ENCODE data around the gene ERAP2.

ERAP2 gene

GRCh38 chr5:96942078-96942477 is 65.8 kb downstream of the ERAP2 start:
- Histone ChIP-seq H3K4me3 (ENCODE audit: low read length) (no peak overlapping the region), H3K4me1 (ENCODE audit: control insufficient read depth, insufficient read depth, low read length) (peaks cover 5% of the 10 kb centered on the region), H3K9ac (ENCODE audit: low read length) (no peak overlapping the region), H3K36me3 (ENCODE audit: control insufficient read depth, insufficient read depth, low read length) (no peaks in the 10 kb centered on the region), H3K9me3 (ENCODE audit: control insufficient read depth, low read length) (no peaks in the 10 kb centered on the region), H3K27me3 (ENCODE audit: control insufficient read depth, insufficient read depth, low read length) (no peaks in the 10 kb centered on the region)

- H3K4me3 ChIP-seq (ENCODE audit: low read length), result no peak overlapping the region
- H3K4me1 ChIP-seq (ENCODE audit: control insufficient read depth, insufficient read depth, low read length), result peaks cover 5% of the 10 kb centered on the region
- H3K9me3 ChIP-seq (ENCODE audit: control insufficient read depth, low read length), result no peaks in the 10 kb centered on the region
- H3K36me3 ChIP-seq (ENCODE audit: control insufficient read depth, insufficient read depth, low read length), result no peaks in the 10 kb centered on the region
- no peaks in the 10 kb centered on the region for H3K27me3 ChIP-seq (ENCODE audit: control insufficient read depth, insufficient read depth, low read length)
- no peak overlapping the region for H3K9ac ChIP-seq (ENCODE audit: low read length)
Measured at GRCh38 chr5:96942911-96943310, 66.6 kb downstream of the ERAP2 start.

GRCh38 chr5:96943799-96944198 is 67.5 kb downstream of the ERAP2 start:
- H3K4me3 ChIP-seq (ENCODE audit: low read length), result no peak overlapping the region
- no peaks in the 10 kb centered on the region for H3K4me1 ChIP-seq (ENCODE audit: control insufficient read depth, insufficient read depth, low read length)
- H3K9me3 ChIP-seq (ENCODE audit: control insufficient read depth, low read length), result no peaks in the 10 kb centered on the region
- no peaks in the 10 kb centered on the region for H3K36me3 ChIP-seq (ENCODE audit: control insufficient read depth, insufficient read depth, low read length)
- no peak overlapping the region for H3K9ac ChIP-seq (ENCODE audit: low read length)
- no peaks in the 10 kb centered on the region for H3K27me3 ChIP-seq (ENCODE audit: control insufficient read depth, insufficient read depth, low read length)

GRCh38 chr5:96945144-96945897 is 69.0 kb downstream of the ERAP2 start:
- H3K36me3 ChIP-seq (ENCODE audit: control insufficient read depth, insufficient read depth, low read length), result no peaks in the 10 kb centered on the region
- H3K4me1 ChIP-seq (ENCODE audit: control insufficient read depth, insufficient read depth, low read length), result no peaks in the 10 kb centered on the region
- H3K27me3 ChIP-seq (ENCODE audit: control insufficient read depth, insufficient read depth, low read length), result no peaks in the 10 kb centered on the region
- H3K4me3 ChIP-seq (ENCODE audit: low read length), result no peak overlapping the region
- no peak overlapping the region for H3K9ac ChIP-seq (ENCODE audit: low read length)
- no peaks in the 10 kb centered on the region for H3K9me3 ChIP-seq (ENCODE audit: control insufficient read depth, low read length)

DNA sequence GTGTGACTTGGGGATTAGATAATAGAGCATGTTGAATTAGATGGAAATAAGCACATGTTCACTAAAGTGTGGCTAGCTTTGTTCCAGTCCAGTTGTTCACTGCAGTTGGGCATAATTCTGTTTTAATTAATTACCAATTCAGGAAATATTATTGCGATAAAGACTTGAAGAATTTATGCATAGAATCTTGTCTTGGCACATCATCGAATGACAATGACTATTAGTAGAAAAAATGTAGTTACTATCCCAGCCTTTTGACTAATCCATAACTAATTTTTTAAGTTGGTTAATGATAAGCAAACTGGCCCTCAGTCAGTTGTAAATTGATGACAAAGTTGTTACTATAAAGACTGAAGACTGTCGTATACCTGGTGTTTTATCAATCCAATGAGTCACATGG is 70.1 kb downstream of the ERAP2 start:
- H3K36me3 ChIP-seq (ENCODE audit: control insufficient read depth, insufficient read depth, low read length), result no peaks in the 10 kb centered on the region
- H3K9me3 ChIP-seq (ENCODE audit: control insufficient read depth, low read length), result no peaks in the 10 kb centered on the region
- H3K9ac ChIP-seq (ENCODE audit: low read length), result no peak overlapping the region
- no peaks in the 10 kb centered on the region for H3K4me1 ChIP-seq (ENCODE audit: control insufficient read depth, insufficient read depth, low read length)
- H3K27me3 ChIP-seq (ENCODE audit: control insufficient read depth, insufficient read depth, low read length), result no peaks in the 10 kb centered on the region
- no peak overlapping the region for H3K4me3 ChIP-seq (ENCODE audit: low read length)

DNA sequence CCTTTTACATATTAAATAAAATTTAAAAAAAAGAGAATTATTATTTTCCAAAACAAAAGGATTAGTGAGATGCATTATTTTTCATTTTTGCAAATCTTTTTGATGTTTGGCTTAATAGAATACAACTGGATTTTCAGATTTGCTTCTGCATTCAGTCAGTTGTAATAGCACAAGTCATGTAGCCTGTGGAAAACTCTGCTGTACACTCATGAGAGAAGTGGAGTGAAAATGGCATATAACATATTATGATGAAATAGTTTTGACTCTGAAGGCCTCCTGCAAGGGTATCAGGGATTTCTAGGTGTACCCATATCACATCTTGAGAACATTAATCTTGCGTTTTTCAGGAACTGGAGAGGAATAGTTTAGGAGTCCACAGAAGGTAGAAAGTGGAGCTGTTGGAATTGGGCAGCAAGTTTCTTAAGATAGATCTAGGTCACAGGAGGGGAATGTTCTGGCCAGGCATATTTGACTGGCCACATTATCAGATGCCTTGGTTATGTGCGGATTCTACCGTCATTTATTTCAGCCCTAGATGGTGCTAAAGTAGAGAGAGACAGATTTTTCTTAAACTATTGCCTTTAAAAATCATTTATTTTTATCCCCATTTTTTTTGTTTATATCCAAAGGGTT is 75.9 kb downstream of the ERAP2 start:
- Histone ChIP-seq H3K9me3 (ENCODE audit: control insufficient read depth, low read length) (no peaks in the 10 kb centered on the region), H3K36me3 (ENCODE audit: control insufficient read depth, insufficient read depth, low read length) (no peaks in the 10 kb centered on the region), H3K27me3 (ENCODE audit: control insufficient read depth, insufficient read depth, low read length) (no peaks in the 10 kb centered on the region), H3K4me3 (ENCODE audit: low read length) (no peak overlapping the region), H3K9ac (ENCODE audit: low read length) (no peak overlapping the region), H3K4me1 (ENCODE audit: control insufficient read depth, insufficient read depth, low read length) (peaks cover 10% of the 10 kb centered on the region)

GRCh38 chr5:96952974-96953730 is 76.9 kb downstream of the ERAP2 start:
- H3K36me3 ChIP-seq (ENCODE audit: control insufficient read depth, insufficient read depth, low read length), result no peaks in the 10 kb centered on the region
- H3K27me3 ChIP-seq (ENCODE audit: control insufficient read depth, insufficient read depth, low read length), result no peaks in the 10 kb centered on the region
- peaks cover 10% of the 10 kb centered on the region for H3K4me1 ChIP-seq (ENCODE audit: control insufficient read depth, insufficient read depth, low read length)
- no peaks in the 10 kb centered on the region for H3K9me3 ChIP-seq (ENCODE audit: control insufficient read depth, low read length)
- no peak overlapping the region for H3K9ac ChIP-seq (ENCODE audit: low read length)
- no peak overlapping the region for H3K4me3 ChIP-seq (ENCODE audit: low read length)

GRCh38 chr5:96957254-96958049 is 81.2 kb downstream of the ERAP2 start:
- no peak overlapping the region for H3K4me3 ChIP-seq (ENCODE audit: low read length)
- no peak overlapping the region for H3K9ac ChIP-seq (ENCODE audit: low read length)
- H3K9me3 ChIP-seq (ENCODE audit: control insufficient read depth, low read length), result no peaks in the 10 kb centered on the region
- no peaks in the 10 kb centered on the region for H3K36me3 ChIP-seq (ENCODE audit: control insufficient read depth, insufficient read depth, low read length)
- no peaks in the 10 kb centered on the region for H3K27me3 ChIP-seq (ENCODE audit: control insufficient read depth, insufficient read depth, low read length)
- peaks cover 10% of the 10 kb centered on the region for H3K4me1 ChIP-seq (ENCODE audit: control insufficient read depth, insufficient read depth, low read length)

- Histone ChIP-seq H3K4me3 (ENCODE audit: low read length) (no peak overlapping the region), H3K9me3 (ENCODE audit: control insufficient read depth, low read length) (no peaks in the 10 kb centered on the region), H3K4me1 (ENCODE audit: control insufficient read depth, insufficient read depth, low read length) (peaks cover 8% of the 10 kb centered on the region), H3K36me3 (ENCODE audit: control insufficient read depth, insufficient read depth, low read length) (no peaks in the 10 kb centered on the region), H3K9ac (ENCODE audit: low read length) (no peak overlapping the region), H3K27me3 (ENCODE audit: control insufficient read depth, insufficient read depth, low read length) (no peaks in the 10 kb centered on the region)
Measured at GRCh38 chr5:96958977-96959376, 82.7 kb downstream of the ERAP2 start.

- no peaks in the 10 kb centered on the region for H3K27me3 ChIP-seq (ENCODE audit: control insufficient read depth, insufficient read depth, low read length)
- peaks cover 8% of the 10 kb centered on the region for H3K4me1 ChIP-seq (ENCODE audit: control insufficient read depth, insufficient read depth, low read length)
- no peak overlapping the region for H3K9ac ChIP-seq (ENCODE audit: low read length)
- no peaks in the 10 kb centered on the region for H3K9me3 ChIP-seq (ENCODE audit: control insufficient read depth, low read length)
- no peak overlapping the region for H3K4me3 ChIP-seq (ENCODE audit: low read length)
- H3K36me3 ChIP-seq (ENCODE audit: control insufficient read depth, insufficient read depth, low read length), result no peaks in the 10 kb centered on the region
Measured at GRCh38 chr5:96961053-96961452, 84.8 kb downstream of the ERAP2 start.

GRCh38 chr5:96962540-96962991 is 86.3 kb downstream of the ERAP2 start:
- Histone ChIP-seq H3K9ac (ENCODE audit: low read length) (no peak overlapping the region), H3K36me3 (ENCODE audit: control insufficient read depth, insufficient read depth, low read length) (no peaks in the 10 kb centered on the region), H3K9me3 (ENCODE audit: control insufficient read depth, low read length) (no peaks in the 10 kb centered on the region), H3K27me3 (ENCODE audit: control insufficient read depth, insufficient read depth, low read length) (no peaks in the 10 kb centered on the region), H3K4me3 (ENCODE audit: low read length) (no peak overlapping the region), H3K4me1 (ENCODE audit: control insufficient read depth, insufficient read depth, low read length) (peaks cover 8% of the 10 kb centered on the region)
